ENCODE results near the gene INTS7. TPM values are rescaled to one million over a fixed set of nuclear protein-coding genes. Genes with fewer than 3 reads are reported as not detected.
"Not testable (repeated sequence)": the region's sequence is repeated elsewhere in the genome, so short reads cannot be mapped to it uniquely, and the experiment has no call there.

Gene INTS7
- total RNA-seq, 1 experiment from 2014 or later = 15.3 TPM

- in situ Hi-C loops (cut with HindIII; ENCODE audit: low sequenced_read_pairs) = no loop called here
Measured at GRCh38 chr1:211991695-211992094, 43.7 kb downstream of the INTS7 start.

DNA sequence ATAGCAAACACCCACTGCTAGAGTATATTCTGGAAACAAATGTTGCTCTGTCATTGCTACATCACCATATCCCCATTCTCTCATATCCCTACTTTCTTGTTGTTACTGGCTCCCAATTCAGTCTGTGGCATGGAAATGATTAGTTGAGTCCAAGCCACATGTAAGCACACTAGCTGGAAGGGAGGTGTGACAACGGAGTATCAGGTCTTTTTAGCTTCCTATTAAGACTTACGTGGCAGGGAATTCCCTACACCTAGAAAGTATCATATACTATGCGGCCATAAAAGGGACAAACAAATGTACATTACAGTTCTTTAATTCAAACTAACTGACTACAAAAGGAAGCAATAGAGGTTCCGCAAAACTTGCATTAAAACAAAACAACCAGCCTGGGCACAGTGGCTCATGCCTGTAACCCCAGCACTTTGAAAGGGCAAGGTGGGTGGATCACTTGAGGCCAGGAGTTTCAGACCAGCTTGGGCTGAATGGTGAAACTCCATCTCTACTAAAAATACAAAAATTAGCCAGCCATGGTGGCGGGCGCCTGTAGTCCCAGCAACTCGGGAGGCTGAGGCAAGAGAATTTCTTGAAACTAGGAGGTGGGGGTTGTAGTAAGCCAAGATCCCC is 48.6 kb downstream of the INTS7 start:
- DNase-seq (ENCODE audit: low spot score) = no peak
- in situ Hi-C loops (cut with HindIII; ENCODE audit: low sequenced_read_pairs) = no loop called here

More at GRCh38 chr1:211991695-211992094, 43.7 kb downstream of the INTS7 start:
- DNase-seq (ENCODE audit: low spot score) = no peak

GRCh38 chr1:211985556-211986264 is 49.6 kb downstream of the INTS7 start:
- in situ Hi-C loops (cut with HindIII; ENCODE audit: low sequenced_read_pairs) = no loop called here
- no peak for DNase-seq (ENCODE audit: low spot score)

DNA sequence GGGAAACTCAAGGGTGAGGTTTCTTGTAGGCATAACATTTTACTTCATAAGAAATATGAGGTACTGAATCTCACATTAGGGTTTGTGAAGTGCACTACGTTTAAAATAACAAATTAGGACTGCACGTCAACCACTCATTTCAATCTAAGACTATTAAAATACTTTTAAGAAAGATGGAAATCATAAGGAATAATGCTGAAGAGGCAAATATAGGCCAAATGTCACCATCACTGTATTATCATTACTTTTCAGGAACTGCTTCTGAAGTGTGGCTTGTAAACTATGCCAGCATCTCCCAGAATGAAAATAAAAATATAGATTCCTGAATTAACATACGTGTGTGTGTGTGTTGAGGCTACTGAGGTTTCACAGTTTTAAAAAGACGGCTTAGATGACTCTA is 56.8 kb downstream of the INTS7 start:
- DNase-seq (ENCODE audit: low spot score) = no peak
- in situ Hi-C loops (cut with HindIII; ENCODE audit: low sequenced_read_pairs) = no loop called here

DNA sequence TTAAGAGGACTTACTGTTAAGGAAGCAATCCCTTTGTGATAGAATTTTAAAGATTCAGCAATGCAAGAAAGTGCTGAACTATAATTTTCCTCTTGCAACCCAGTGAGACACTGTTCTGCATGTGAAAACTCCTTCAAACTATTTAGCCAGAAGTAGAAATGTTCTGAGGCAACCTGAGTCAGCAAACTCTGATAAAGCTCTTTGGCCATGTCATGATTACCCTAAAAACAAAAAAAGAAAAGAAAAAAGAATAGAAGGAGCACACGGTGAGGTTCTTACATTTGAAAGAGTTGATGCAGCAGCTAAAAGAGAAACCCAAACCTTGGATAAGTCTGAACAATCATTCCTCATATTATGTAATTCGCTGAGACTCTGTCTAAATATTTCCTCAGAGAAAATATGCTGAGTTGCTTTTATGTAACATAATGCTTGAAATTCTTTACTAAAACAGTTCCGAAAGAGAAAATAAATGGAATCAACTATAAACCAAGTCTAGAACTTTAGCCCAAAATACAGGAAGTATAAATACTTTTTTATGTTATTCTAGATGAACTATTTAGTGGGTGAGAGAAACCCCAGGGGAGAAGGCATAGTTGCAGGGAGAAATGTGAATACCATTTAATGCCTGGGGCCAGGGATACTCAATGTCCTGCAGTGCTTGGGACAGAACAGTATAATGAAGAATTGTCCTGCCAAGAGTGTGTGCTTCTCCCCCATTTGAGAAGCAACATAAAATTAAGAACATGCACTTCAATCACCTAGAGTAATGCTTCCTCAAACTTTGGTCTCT is 60.0 kb downstream of the INTS7 start:
- DNase-seq (ENCODE audit: low spot score) = no peak
- in situ Hi-C loops (cut with HindIII; ENCODE audit: low sequenced_read_pairs) = no loop called here

GRCh38 chr1:211973541-211973940 is 61.8 kb downstream of the INTS7 start:
- in situ Hi-C loops (cut with HindIII; ENCODE audit: low sequenced_read_pairs) = no loop called here

GRCh38 chr1:211968200-211968834 is 67.0 kb downstream of the INTS7 start:
- no peak for DNase-seq (ENCODE audit: low spot score)
- in situ Hi-C loops (cut with HindIII; ENCODE audit: low sequenced_read_pairs) = no loop called here

More at GRCh38 chr1:211973541-211973940, 61.8 kb downstream of the INTS7 start:
- no peak for DNase-seq (ENCODE audit: low spot score)

DNA sequence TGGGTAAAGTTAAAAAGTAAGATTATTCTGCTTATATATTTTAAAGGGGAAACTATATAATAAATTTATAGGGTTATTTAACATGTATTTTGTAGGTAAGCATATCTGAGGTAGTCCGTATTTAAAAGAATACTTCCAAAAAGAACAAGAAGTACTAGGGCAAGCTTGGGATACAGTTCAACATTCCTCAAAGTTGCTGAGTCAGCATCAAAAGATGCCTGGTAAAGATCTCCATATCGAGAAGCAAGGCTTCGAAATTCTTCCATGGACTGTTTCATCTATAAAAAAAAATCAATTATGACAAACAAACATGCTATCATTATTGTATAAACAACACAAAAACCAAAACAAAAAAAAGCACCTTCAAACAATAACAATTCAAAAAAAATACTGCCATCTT is 67.7 kb downstream of the INTS7 start:
- no peak for DNase-seq (ENCODE audit: low spot score)
- in situ Hi-C loops (cut with HindIII; ENCODE audit: low sequenced_read_pairs) = no loop called here

DNA sequence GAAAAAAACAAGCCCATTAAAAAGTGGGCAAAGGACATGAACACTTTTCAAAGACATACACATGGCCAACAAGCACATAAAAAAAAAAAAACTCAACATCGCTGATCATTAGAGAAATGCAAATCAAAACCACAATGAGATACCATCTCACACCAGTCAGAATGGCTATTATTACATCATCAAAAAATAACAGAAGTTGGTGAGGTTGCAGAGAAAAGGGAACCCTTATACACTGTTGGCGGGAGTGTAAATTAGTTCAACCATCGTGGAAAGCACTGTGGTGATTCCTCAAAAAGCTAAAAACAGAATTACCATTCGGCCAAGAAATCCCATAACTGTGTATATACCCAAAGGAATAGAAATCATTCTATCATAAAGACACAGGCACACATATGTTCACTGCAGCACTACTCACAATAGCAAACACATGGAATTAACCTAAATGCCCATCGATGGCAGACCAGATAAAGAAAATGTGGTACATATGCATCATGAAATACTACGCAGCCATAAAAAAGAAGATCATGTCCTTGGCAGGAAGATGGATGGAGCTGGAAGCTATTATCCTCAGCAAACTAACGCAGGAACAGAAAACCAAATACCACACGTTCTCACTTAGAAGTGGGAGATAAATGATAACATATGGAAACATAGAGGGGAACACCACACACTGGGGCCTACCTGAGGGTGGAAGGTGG is 70.1 kb downstream of the INTS7 start:
- in situ Hi-C loops (cut with HindIII; ENCODE audit: low sequenced_read_pairs) = no loop called here
- no peak for DNase-seq (ENCODE audit: low spot score)

GRCh38 chr1:211959680-211960079 is 75.7 kb downstream of the INTS7 start:
- in situ Hi-C loops (cut with HindIII; ENCODE audit: low sequenced_read_pairs) = no loop called here
- no peak for DNase-seq (ENCODE audit: low spot score)

DNA sequence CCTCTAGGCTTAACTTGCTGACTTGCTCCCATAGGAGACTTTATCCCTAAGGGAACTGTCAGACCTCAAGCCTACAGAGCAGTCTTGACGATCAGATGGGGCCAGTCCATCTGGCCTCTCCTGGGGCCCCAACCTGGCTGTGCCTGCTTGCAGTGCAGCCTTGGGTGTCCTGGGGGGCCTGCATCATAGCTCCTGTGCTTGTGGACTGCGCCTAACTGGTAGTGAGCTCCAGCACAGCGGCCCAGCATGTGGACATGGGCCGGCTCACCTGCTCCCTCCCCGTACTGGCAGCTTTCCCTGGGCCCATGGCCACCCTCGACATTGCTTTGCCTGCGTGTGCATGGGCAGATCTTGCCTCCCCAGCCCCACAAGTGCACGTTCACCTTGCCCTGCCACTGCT is 76.1 kb downstream of the INTS7 start:
- DNase-seq (ENCODE audit: low spot score) = no peak
- in situ Hi-C loops (cut with HindIII; ENCODE audit: low sequenced_read_pairs) = no loop called here

GRCh38 chr1:211954028-211954427 is 81.3 kb downstream of the INTS7 start:
- in situ Hi-C loops (cut with HindIII; ENCODE audit: low sequenced_read_pairs); DNase-seq (ENCODE audit: low spot score): not testable (repeated sequence)

GRCh38 chr1:211953543-211953942 is 81.8 kb downstream of the INTS7 start:
- in situ Hi-C loops (cut with HindIII; ENCODE audit: low sequenced_read_pairs); DNase-seq (ENCODE audit: low spot score): not testable (repeated sequence)

- DNase-seq (ENCODE audit: low spot score) = no peak
- in situ Hi-C loops (cut with HindIII; ENCODE audit: low sequenced_read_pairs) = no loop called here
Measured at GRCh38 chr1:211952299-211952698, 83.1 kb downstream of the INTS7 start.

DNA sequence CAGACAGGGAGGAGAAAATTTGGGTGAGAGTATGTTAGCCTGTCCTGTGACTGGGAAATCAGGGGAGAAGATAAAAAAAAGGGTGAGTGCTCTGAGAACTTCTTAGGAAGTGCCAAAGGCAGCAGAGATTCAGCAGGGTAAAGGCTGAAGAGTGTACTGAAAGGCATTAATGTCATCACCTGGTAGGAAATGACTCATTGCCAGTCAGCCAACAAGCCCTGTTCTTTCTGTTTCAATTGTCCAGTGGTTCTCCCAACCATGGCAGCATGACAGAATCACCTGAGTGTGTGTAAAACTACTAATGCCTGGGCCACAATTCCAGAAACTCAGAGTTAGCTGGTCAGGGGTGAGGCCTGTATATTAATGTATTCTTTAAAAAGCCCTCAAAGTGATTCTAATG is 83.5 kb downstream of the INTS7 start:
- in situ Hi-C loops (cut with HindIII; ENCODE audit: low sequenced_read_pairs) = no loop called here
- DNase-seq (ENCODE audit: low spot score) = no peak

GRCh38 chr1:211948377-211948776 is 87.0 kb downstream of the INTS7 start:
- no peak for DNase-seq (ENCODE audit: low spot score)
- in situ Hi-C loops (cut with HindIII; ENCODE audit: low sequenced_read_pairs) = no loop called here

DNA sequence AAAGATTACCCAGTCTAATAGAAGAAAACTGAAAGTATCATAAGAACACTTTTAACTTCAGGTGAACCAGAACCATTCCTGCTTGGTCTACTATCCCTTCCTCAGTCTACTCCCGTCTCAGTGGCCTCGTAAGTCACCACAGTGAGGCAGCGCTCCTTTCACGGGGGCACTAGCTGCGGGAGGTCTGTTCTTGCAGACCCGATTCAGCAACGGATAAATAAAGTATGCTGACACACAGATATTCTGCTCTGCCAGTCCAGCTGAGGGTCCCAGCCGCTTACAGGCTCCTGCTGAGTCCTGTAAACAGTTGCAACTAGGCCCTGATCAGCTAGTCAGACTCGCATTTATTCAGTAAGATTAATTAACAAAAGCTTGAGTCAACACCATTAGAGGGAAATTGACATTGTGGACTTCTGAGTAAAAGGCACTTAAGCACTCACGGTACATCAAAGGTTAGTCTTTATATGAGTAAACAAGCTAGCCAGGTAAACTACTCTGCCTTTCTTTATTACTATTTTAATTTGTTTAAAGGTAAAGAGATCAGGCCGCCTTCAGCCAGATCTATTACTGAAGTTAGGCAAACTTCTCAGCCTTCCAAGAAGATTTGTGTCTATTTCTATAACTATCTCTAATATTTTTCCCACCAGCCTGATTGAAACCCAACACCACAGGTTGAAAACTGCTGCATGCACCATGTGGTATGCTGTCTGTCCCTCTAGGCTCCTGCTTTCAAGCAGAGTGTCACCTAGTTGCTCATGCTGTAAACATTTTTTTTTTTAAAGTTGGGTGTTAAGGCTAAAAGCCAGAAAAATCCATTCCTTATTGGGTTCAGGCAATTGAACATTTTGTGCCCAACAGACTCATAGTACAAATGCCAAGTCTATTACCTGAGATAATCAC is 87.7 kb downstream of the INTS7 start:
- in situ Hi-C loops (cut with HindIII; ENCODE audit: low sequenced_read_pairs) = no loop called here
- DNase-seq (ENCODE audit: low spot score) = no peak
